CD8-positive, alpha-beta memory T cell (primary cell): ENCODE results near the gene ST7. TPM values are rescaled to one million over a fixed set of nuclear protein-coding genes. Genes with fewer than 3 reads are reported as not detected.
A peak's percentile ranks its signal among the peaks of the same experiment; 100 is the strongest.
"Not testable (repeated sequence)": the region's sequence is repeated elsewhere in the genome, so short reads cannot be mapped to it uniquely, and the experiment has no call there.

Source experiments
- CTCF ChIA-PET: fragments of 350-600 bp; sonication (Branson Sonifier 250); formaldehyde crosslinking; loops from one replicate; lab custom pipeline; 2021; ENCODE audit warnings: antibody characterized with exemption; lab: Charles Lee
- POLR2A ChIA-PET: fragments of 350-600 bp; sonication (Branson Sonifier 250); formaldehyde crosslinking; loops from one replicate; lab custom pipeline; 2021; ENCODE audit warnings: antibody characterized with exemption; lab: Charles Lee
- DNase-seq, 5 donors: peaks; one replicate each; pipeline versions ENCODE4 v3.0.0 to v3.0.0-alpha.2; 2020 to 2022; ENCODE audit warnings: mixed read lengths in 1 of 5
- H3K27ac ChIP-seq: one replicate; pipeline ENCODE4 v1.7.0; 2013; ENCODE audit warnings: low read depth, mild to moderate bottlenecking, low read length, moderate library complexity
- H3K27me3 ChIP-seq: 2 replicates; pipeline ENCODE4 v1.7.0; 2013; ENCODE audit warnings: low read length, mild to moderate bottlenecking; ENCODE audit not compliant: insufficient read depth, poor library complexity, severe bottlenecking
- H3K36me3 ChIP-seq: 2 replicates; pipeline ENCODE4 v1.7.0; 2013; ENCODE audit warnings: mild to moderate bottlenecking, low read length, moderate library complexity; ENCODE audit not compliant: insufficient read depth
- H3K4me1 ChIP-seq: 2 replicates; pipeline ENCODE4 v1.7.0; 2013; ENCODE audit warnings: mild to moderate bottlenecking, low read length, moderate library complexity; ENCODE audit not compliant: insufficient read depth
- H3K4me3 ChIP-seq: 2 replicates; pipeline ENCODE4 v1.7.0; 2013; ENCODE audit warnings: mild to moderate bottlenecking, low read length
- H3K9me3 ChIP-seq: 2 replicates; pipeline ENCODE4 v1.7.0; 2013; ENCODE audit warnings: mild to moderate bottlenecking, low read length
- H3K27ac Mint-ChIP-seq, 8 donors: one replicate each; pipeline ENCODE4 v1.8.0; 2020 to 2021; ENCODE audit warnings: mixed read lengths in 8 of 8, mild to moderate bottlenecking in 6 of 8, inconsistent platforms in 3 of 8, moderate library complexity in 3 of 8
- H3K27me3 Mint-ChIP-seq, 2 donors: one replicate each; pipeline ENCODE4 v1.8.0; 2020 to 2021; ENCODE audit warnings: mixed read lengths in 2 of 2, mild to moderate bottlenecking in 1 of 2, moderate library complexity in 1 of 2
- H3K36me3 Mint-ChIP-seq, 3 donors: one replicate each; pipeline ENCODE4 v1.8.0; 2020 to 2021; ENCODE audit warnings: mixed read lengths in 3 of 3, inconsistent platforms in 1 of 3, mild to moderate bottlenecking in 1 of 3
- H3K4me1 Mint-ChIP-seq, 3 donors: one replicate each; pipeline ENCODE4 v1.8.0; 2020 to 2021; ENCODE audit warnings: mixed read lengths in 3 of 3, inconsistent platforms in 1 of 3, mild to moderate bottlenecking in 1 of 3
- H3K4me3 Mint-ChIP-seq, 7 donors: one replicate each; pipeline ENCODE4 v1.8.0; 2020 to 2021; ENCODE audit warnings: mixed read lengths in 7 of 7, mild to moderate bottlenecking in 6 of 7, moderate library complexity in 4 of 7, inconsistent platforms in 2 of 7
- H3K9me3 Mint-ChIP-seq, 5 donors: one replicate each; pipeline ENCODE4 v1.8.0; 2020 to 2022; ENCODE audit warnings: mixed read lengths in 5 of 5, mild to moderate bottlenecking in 3 of 5, moderate library complexity in 2 of 5, inconsistent platforms in 1 of 5
- polyA plus RNA-seq: library from polyadenylated mRNA; unstranded; fragments of 300-500 nt; fragmentation: Illumina TruSeq; gene quantifications from one replicate; pipeline ENCODE4 v1.2.3, GENCODE V29; 2021
- total RNA-seq, 2 experiments: library from RNA; stranded (reverse); gene quantifications; one replicate each; pipeline ENCODE4 v1.2.3, GENCODE V29; 2021

ST7 gene
- total and polyA plus RNA-seq, 3 experiments from 2014 or later: 7.9 to 14.2 (median 12.7) TPM

- ChIA-PET CTCF (no interaction called here), POLR2A (no interaction called here)
- Mint-ChIP-seq H3K27ac (no peak overlapping the region), H3K9me3 (peaks cover 0 to 7% (median 2%) of the 10 kb centered on the region in 5 donors), H3K4me3 (no peak overlapping the region), H3K36me3 (peaks cover 0 to 2% (median 0%) of the 10 kb centered on the region in 3 donors), H3K4me1 (no peaks in the 10 kb centered on the region), H3K27me3 (no peaks in the 10 kb centered on the region)
- H3K9me3 ChIP-seq: no peaks in the 10 kb centered on the region
- H3K4me3 ChIP-seq: no peak overlapping the region
- no peaks in the 10 kb centered on the region for H3K36me3 ChIP-seq
- H3K27ac ChIP-seq: no peak overlapping the region
- H3K4me1 ChIP-seq: no peaks in the 10 kb centered on the region
- no peak for DNase-seq
- H3K27me3 ChIP-seq: no peaks in the 10 kb centered on the region
Measured at GRCh38 chr7:117230276-117231046, 277.2 kb downstream of the ST7 start.

- CTCF ChIA-PET: no interaction called here
- no peaks in the 10 kb centered on the region for H3K36me3 ChIP-seq
- H3K4me3 Mint-ChIP-seq: no peak overlapping the region
- POLR2A ChIA-PET: no interaction called here
- no peak overlapping the region for H3K27ac Mint-ChIP-seq
- no peak for DNase-seq
- H3K27me3 ChIP-seq: no peaks in the 10 kb centered on the region
- H3K4me3 ChIP-seq: no peak overlapping the region
- no peaks in the 10 kb centered on the region for H3K4me1 ChIP-seq
- peaks cover 0 to 7% (median 2%) of the 10 kb centered on the region in 5 donors for H3K9me3 Mint-ChIP-seq
- no peaks in the 10 kb centered on the region for H3K27me3 Mint-ChIP-seq
- peaks cover 0 to 2% (median 0%) of the 10 kb centered on the region in 3 donors for H3K36me3 Mint-ChIP-seq
- no peak overlapping the region for H3K27ac ChIP-seq
- H3K9me3 ChIP-seq: no peaks in the 10 kb centered on the region
- no peaks in the 10 kb centered on the region for H3K4me1 Mint-ChIP-seq
Measured at GRCh38 chr7:117231047-117231359, 277.7 kb downstream of the ST7 start.

GRCh38 chr7:117237646-117238045 is 284.3 kb downstream of the ST7 start:
- H3K4me1 ChIP-seq: no peaks in the 10 kb centered on the region
- H3K36me3 ChIP-seq: no peaks in the 10 kb centered on the region
- no peaks in the 10 kb centered on the region for H3K27me3 ChIP-seq
- H3K4me3 Mint-ChIP-seq: no peak overlapping the region
- DNase-seq: no peak
- no peaks in the 10 kb centered on the region for H3K4me1 Mint-ChIP-seq
- no peak overlapping the region for H3K27ac Mint-ChIP-seq
- H3K9me3 Mint-ChIP-seq: peaks cover 0 to 11% (median 2%) of the 10 kb centered on the region in 5 donors
- H3K36me3 Mint-ChIP-seq: no peaks in the 10 kb centered on the region
- CTCF ChIA-PET: no interaction called here
- H3K9me3 ChIP-seq: no peaks in the 10 kb centered on the region
- H3K27ac ChIP-seq: no peak overlapping the region
- H3K27me3 Mint-ChIP-seq: peaks cover 9 to 30% of the 10 kb centered on the region in 2 donors
- POLR2A ChIA-PET: no interaction called here
- H3K4me3 ChIP-seq: no peak overlapping the region

- peaks cover 9 to 37% of the 10 kb centered on the region in 2 donors for H3K27me3 Mint-ChIP-seq
- Histone ChIP-seq H3K4me3 (no peak overlapping the region), H3K27ac (no peak overlapping the region), H3K27me3 (no peaks in the 10 kb centered on the region), H3K9me3 (no peaks in the 10 kb centered on the region), H3K4me1 (no peaks in the 10 kb centered on the region), H3K36me3 (no peaks in the 10 kb centered on the region)
- no peak overlapping the region for H3K4me3 Mint-ChIP-seq
- H3K36me3 Mint-ChIP-seq: no peaks in the 10 kb centered on the region
- POLR2A ChIA-PET: no interaction called here
- H3K4me1 Mint-ChIP-seq: no peaks in the 10 kb centered on the region
- H3K27ac Mint-ChIP-seq: no peak overlapping the region
- H3K9me3 Mint-ChIP-seq: peaks cover 0 to 9% (median 2%) of the 10 kb centered on the region in 5 donors
- CTCF ChIA-PET: no interaction called here
- no peak for DNase-seq
Measured at GRCh38 chr7:117238472-117238871, 285.2 kb downstream of the ST7 start.

- DNase-seq: no peak
- no peak overlapping the region for H3K27ac ChIP-seq
- H3K4me3 ChIP-seq: no peak overlapping the region
- Mint-ChIP-seq H3K27ac (no peak overlapping the region), H3K9me3 (peaks cover 0 to 6% (median 0%) of the 10 kb centered on the region in 5 donors), H3K4me1 (no peaks in the 10 kb centered on the region), H3K27me3 (peaks cover 14 to 38% of the 10 kb centered on the region in 2 donors), H3K36me3 (no peaks in the 10 kb centered on the region), H3K4me3 (no peak overlapping the region)
- no peaks in the 10 kb centered on the region for H3K4me1 ChIP-seq
- POLR2A ChIA-PET: no interaction called here
- no peaks in the 10 kb centered on the region for H3K27me3 ChIP-seq
- CTCF ChIA-PET: no interaction called here
- no peaks in the 10 kb centered on the region for H3K36me3 ChIP-seq
- no peaks in the 10 kb centered on the region for H3K9me3 ChIP-seq
Measured at GRCh38 chr7:117238937-117239336, 285.6 kb downstream of the ST7 start.

GRCh38 chr7:117241088-117241487 is 287.8 kb downstream of the ST7 start:
- Histone ChIP-seq H3K27me3 (no peaks in the 10 kb centered on the region), H3K36me3 (no peaks in the 10 kb centered on the region), H3K9me3 (no peaks in the 10 kb centered on the region), H3K27ac (no peak overlapping the region), H3K4me1 (no peaks in the 10 kb centered on the region), H3K4me3 (no peak overlapping the region)
- peaks cover 16 to 38% of the 10 kb centered on the region in 2 donors for H3K27me3 Mint-ChIP-seq
- ChIA-PET CTCF (no interaction called here), POLR2A (no interaction called here)
- H3K36me3 Mint-ChIP-seq: no peaks in the 10 kb centered on the region
- H3K4me1 Mint-ChIP-seq: no peaks in the 10 kb centered on the region
- peaks cover 0 to 6% (median 4%) of the 10 kb centered on the region in 5 donors for H3K9me3 Mint-ChIP-seq
- no peak overlapping the region for H3K4me3 Mint-ChIP-seq
- DNase-seq: no peak
- no peak overlapping the region for H3K27ac Mint-ChIP-seq

GRCh38 chr7:117243390-117243789 is 290.1 kb downstream of the ST7 start:
- DNase-seq: no peak
- H3K27ac ChIP-seq: no peak overlapping the region
- ChIA-PET CTCF (no interaction called here), POLR2A (no interaction called here)
- H3K4me3 ChIP-seq: no peak overlapping the region
- Mint-ChIP-seq H3K27ac (no peak overlapping the region), H3K9me3 (peaks cover 0 to 4% (median 0%) of the 10 kb centered on the region in 5 donors), H3K27me3 (peaks cover 16 to 33% of the 10 kb centered on the region in 2 donors), H3K36me3 (no peaks in the 10 kb centered on the region), H3K4me3 (no peak overlapping the region), H3K4me1 (no peaks in the 10 kb centered on the region)
- H3K4me1 ChIP-seq: no peaks in the 10 kb centered on the region
- H3K36me3 ChIP-seq: no peaks in the 10 kb centered on the region
- H3K9me3 ChIP-seq: no peaks in the 10 kb centered on the region
- no peaks in the 10 kb centered on the region for H3K27me3 ChIP-seq

GRCh38 chr7:117245703-117246102 is 292.4 kb downstream of the ST7 start:
- H3K4me3 ChIP-seq, DNase-seq, H3K27ac ChIP-seq, H3K9me3 ChIP-seq, H3K36me3 Mint-ChIP-seq, H3K4me3 Mint-ChIP-seq, H3K27me3 ChIP-seq, H3K4me1 Mint-ChIP-seq, H3K9me3 Mint-ChIP-seq, CTCF ChIA-PET, H3K4me1 ChIP-seq, H3K36me3 ChIP-seq, POLR2A ChIA-PET: not testable (repeated sequence)
- H3K27me3 Mint-ChIP-seq: peaks cover 11 to 15% of the 10 kb centered on the region in 2 donors
- peak overlapping the region in 1 of 8 donors; percentile 59 for H3K27ac Mint-ChIP-seq
